ENCODE data around the gene STRIT1.
"Not testable (repeated sequence)": the region's sequence is repeated elsewhere in the genome, so short reads cannot be mapped to it uniquely, and the experiment has no call there.

The STRIT1 gene

GRCh38 chr3:155262855-155263254, 30.6 kb downstream of the STRIT1 start:
- not testable (repeated sequence) for DNase-seq

- no peak for DNase-seq
Observed at GRCh38 chr3:155262295-155262694, 31.2 kb downstream of the STRIT1 start.

- no peak for DNase-seq
Observed at GRCh38 chr3:155254445-155254844, 39.0 kb downstream of the STRIT1 start.

- DNase-seq, result no peak
Observed at GRCh38 chr3:155252535-155252934, 40.9 kb downstream of the STRIT1 start.

GRCh38 chr3:155252021-155252420, 41.5 kb downstream of the STRIT1 start:
- no peak for DNase-seq

GRCh38 chr3:155248531-155249187, 44.8 kb downstream of the STRIT1 start:
- DNase-seq, result no peak

- DNase-seq, result no peak
Observed at GRCh38 chr3:155244699-155245098, 48.8 kb downstream of the STRIT1 start.

- DNase-seq, result peak; percentile 22
Observed at GRCh38 chr3:155244216-155244615, 49.3 kb downstream of the STRIT1 start.

GRCh38 chr3:155243512-155243921, 50.0 kb downstream of the STRIT1 start:
- DNase-seq, result no peak

GRCh38 chr3:155242342-155242741, 51.1 kb downstream of the STRIT1 start:
- no peak for DNase-seq

GRCh38 chr3:155241579-155241978, 51.9 kb downstream of the STRIT1 start:
- DNase-seq, result no peak
